Measurements from ENCODE around the gene DUSP10.

- no peak for TF ChIP-seq POLR2A (IDR thresholded peaks at IDR 0.05)
- no peak for TF ChIP-seq EP300 (IDR thresholded peaks at IDR 0.05)
- no peak for TF ChIP-seq POLR2AphosphoS5 (IDR thresholded peaks at IDR 0.05)
- no peak for TF ChIP-seq CTCF (IDR thresholded peaks at IDR 0.05)
Observed at GRCh38 chr1:221777431-221778072, 35.7 kb upstream of the DUSP10 start.
